Hepatocyte (in vitro differentiated cells): Measurements from ENCODE around the gene CLCN7.

Source experiments
- CTCF ChIP-seq: fragments of 200-600 bp; sonication (generic); IDR thresholded peaks from 2 replicates; pipeline ENCODE4 v1.5.1; 2016; ENCODE audit warnings: antibody characterized with exemption, mild to moderate bottlenecking; ENCODE audit not compliant: poor library complexity
- EZH2 ChIP-seq: fragments of 200-600 bp; sonication (generic); IDR thresholded peaks from 2 replicates; pipeline ENCODE4 v1.6.1; 2016; ENCODE audit warnings: antibody characterized with exemption, mild to moderate bottlenecking, borderline replicate concordance
- EZH2phosphoT487 ChIP-seq: fragments of 200-600 bp; sonication (generic); IDR thresholded peaks from one replicate; pipeline ENCODE4 v1.6.1; 2018; ENCODE audit warnings: antibody characterized with exemption, mild to moderate bottlenecking, low read depth, moderate library complexity; ENCODE audit not compliant: unreplicated experiment, severe bottlenecking

GRCh38 chr16:1459967-1460366, 14.9 kb downstream of the CLCN7 start:
- TF ChIP-seq CTCF, result no peak
- TF ChIP-seq EZH2, result no peak
- TF ChIP-seq EZH2phosphoT487, result no peak
